COLO668 (cell line): Measurements from ENCODE around the gene GK2.

ENCODE experiments used
- DNase-seq: peaks from one replicate; lab custom pipeline; 2025; ENCODE audit not compliant: unreplicated experiment; lab: John Stamatoyannopoulos, UW

Gene GK2

GRCh38 chr4:79408063-79408462 lies at the start of gene GK2:
TSS of gene GK2 (minus strand) at chr4:79408228. CDS start at chr4:79408200, 28 bp downstream.
- no peak for DNase-seq

DNA sequence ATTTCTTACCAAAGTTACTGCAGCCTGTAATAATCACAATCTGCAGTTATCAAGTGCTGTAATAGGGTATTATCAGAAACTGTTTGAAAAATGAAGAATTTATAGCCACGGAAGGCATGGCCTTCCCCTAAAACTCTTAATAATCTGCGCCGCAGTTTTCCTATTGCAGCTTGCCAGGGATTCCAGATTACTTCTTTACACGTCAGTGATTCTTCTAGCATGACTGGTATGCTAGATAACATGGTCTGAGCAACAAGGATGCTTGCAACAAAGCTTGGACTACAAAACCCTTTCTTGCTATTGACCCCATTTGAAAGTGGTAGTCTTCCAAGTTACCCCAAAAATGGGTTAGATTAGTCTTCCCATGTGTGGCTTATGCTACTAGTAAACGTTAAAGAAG lies 47.2 kb upstream of the GK2 start:
- no peak for DNase-seq

DNA sequence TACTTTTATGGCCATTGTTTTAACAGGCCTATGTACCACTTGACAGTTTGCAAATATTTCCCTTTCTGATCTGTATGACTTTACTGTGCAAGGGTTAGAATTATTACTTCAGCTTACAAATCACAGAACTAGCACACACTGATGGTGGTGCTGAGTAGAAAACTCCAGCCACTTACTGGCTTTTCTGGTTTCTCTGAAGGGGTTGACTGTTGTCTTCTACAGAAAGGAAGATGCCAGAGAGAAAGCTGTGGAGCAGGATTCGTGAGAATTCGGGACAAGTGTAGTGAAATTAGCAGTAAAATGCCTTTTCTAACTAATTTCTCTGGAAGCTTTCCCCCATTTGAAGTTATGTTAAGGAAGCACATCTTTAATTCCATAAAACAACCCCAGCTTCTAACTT lies 46.6 kb upstream of the GK2 start:
- DNase-seq = no peak

GRCh38 chr4:79450053-79450452 lies 42.0 kb upstream of the GK2 start:
- no peak for DNase-seq

GRCh38 chr4:79446145-79446544 lies 38.1 kb upstream of the GK2 start:
- no peak for DNase-seq

DNA sequence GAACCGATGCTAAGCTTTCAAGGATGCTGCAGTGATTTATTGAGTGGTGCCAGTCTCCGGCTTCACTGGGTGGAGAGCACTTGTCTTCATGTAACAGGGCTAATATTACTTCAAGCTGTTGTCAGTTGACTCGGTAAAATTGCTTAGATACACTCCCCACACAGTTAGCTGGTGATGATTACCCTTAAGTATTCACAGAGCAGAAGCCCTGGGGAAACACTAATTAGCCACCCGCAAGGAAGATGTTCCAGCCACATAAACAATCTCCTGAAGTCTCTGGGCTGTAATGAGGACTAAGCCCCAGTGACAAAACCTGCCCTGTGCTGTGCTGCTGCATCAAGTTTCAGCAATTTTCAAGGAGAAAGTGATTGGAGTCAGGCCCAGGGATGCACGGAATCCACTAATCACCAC lies 37.3 kb upstream of the GK2 start:
- no peak for DNase-seq

DNA sequence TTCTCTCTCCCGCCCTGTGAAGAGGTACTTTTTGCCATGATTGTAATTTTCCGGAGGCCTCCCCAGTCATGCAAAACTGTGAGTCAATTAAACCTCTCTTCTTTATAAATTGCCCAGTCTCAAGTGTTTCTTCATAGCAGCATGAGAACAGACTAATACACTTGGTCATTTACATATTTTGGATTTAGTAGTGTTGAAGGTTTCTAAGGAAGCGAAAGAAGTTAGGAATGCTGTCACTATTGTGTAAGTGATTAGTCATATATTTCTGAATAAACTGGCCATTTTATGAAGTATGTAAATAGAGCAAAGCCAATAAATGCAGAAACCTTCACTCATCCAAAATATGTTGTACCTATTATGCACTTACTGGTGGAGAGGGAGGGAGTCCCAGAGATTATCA lies 34.4 kb upstream of the GK2 start:
- no peak for DNase-seq

DNA sequence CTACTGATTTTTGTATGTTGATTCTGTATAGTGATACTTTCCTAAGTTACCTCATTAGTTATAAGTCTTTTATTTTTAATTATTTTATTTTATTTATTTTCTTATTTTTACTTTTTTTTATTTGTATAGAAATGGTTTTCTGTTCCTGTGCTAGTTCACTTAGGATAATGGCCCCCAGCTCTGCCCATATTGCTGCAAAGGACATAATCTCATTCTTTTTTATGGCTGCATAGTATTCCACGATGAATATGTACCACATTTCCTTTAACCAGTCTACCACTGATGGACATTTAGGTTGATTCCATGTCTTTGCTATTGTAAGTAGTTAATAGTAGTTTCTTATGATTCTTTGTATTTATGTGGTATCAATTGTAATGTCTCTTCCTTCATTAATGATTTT lies 31.5 kb upstream of the GK2 start:
- no peak for DNase-seq

- no peak for DNase-seq
Measured at GRCh38 chr4:79431839-79432238, 23.8 kb upstream of the GK2 start.

DNA sequence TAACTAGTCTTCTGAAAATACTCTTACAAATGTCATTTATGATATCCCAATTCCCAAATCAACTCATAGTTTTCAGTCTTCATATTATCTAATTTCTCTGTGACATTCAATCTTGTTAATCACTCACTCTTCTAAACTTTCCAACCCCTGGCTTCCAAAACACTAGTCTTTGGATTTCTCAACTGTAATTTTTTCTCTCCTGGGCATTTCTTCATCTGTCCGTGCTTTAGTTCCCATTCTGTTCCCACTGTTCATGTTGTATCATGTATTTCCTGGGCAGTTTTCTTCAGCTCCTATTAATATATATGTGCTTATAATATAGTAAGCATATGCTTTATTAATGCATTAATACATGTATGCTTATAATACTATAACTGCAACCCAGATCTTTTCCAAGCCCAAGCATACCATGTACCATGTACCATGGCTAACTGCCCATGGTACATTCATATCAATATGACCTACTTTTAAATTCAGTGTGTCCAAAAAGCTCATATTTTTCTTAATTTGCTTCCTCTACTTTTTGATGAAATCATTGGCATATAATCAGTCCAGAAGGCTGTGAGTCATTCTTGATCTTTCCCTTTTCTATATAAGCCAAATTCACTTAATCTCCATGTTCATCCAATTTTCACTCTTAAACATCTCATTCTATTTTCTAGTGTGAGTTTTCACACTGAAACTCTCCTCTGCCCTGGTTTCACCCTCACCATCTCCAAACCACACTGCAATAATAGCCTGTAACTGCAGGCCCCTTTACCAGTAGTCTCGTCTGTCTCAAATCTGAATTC lies 21.3 kb upstream of the GK2 start:
- no peak for DNase-seq

DNA sequence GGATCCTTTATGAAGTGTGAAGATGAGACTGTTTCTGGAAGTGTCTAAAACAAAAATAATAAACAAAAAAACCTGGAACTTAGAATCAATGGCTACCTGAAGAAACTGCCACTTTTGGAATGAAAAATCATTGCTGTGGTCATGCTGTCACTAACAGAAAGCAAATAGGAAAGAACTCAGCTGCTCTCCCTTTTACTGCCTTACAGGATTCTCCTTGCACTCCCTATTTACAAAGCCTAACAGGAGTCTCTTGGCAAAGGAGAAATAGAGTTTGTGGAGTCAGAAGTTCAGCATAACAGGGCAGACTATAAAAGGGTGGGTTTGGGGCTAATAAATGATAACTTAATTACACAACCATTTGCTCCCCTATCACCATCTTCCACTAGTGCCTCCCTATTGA lies 19.0 kb upstream of the GK2 start:
- no peak for DNase-seq

- no peak for DNase-seq
Measured at GRCh38 chr4:79425586-79425985, 17.6 kb upstream of the GK2 start.

GRCh38 chr4:79421483-79421882 lies 13.5 kb upstream of the GK2 start:
- no peak for DNase-seq

- DNase-seq = no peak
Measured at GRCh38 chr4:79413886-79414285, 5.9 kb upstream of the GK2 start.

GRCh38 chr4:79413032-79413885 lies 5.2 kb upstream of the GK2 start:
- no peak for DNase-seq

DNA sequence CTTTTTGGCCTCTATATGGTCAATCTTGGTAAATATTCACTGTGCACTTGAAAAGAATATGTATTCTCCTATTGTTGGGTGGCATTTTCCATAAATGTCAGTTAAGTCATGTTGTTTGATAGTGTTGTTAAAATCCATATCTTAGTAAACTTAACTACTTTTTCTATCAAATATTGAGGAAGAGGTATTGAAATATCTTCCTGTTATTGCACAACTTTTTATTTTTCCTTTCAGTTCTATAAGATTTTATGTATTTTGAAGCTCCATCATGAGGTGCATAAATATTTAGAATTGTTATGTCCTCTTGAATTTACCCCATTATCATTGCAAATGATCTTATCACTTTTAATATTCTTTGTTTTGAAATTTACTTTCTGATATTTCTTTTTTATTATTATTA lies 3.4 kb downstream of the GK2 start:
- DNase-seq = no peak

DNA sequence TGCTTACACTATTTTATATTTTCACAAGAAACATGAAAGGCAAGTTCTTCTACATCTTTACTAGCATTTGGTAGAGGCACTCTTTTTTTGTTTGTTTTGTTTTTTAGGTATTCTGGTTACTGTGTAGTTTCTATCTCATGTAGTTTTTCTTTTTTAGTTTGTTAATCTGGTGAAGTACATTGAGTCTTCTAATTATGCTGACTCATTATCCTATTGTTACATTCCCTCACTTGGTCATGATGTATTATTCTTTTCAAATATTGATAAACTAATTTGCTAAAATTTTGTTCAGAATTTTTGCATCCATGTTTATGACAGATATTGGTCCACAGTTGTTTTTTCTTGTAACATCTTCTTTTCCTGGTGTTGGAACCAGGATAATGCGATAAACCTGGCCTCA lies 4.7 kb downstream of the GK2 start:
- no peak for DNase-seq

DNA sequence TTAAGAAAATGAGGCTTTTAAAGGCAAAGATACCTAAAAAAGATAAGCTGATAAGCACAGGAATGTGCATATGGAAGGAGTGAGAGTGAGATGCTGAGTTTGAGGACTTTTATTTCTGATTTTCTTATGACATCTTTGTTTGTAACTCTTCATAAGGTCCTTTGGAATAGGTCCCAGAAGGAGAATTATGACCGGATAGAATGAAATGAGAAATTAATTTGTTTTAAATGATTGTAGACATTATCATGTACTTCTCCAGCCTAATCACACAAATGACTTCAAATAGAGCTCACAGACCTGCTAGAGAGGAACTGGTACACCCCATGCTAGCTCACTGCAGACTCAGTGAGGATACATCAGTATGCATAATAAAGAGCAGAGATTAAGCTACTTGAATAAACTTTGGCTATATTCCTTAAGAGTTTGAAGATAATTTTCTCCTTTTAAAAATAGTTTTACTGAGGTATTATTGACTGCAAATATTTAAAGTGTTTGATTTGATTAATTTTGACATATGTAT lies 5.6 kb downstream of the GK2 start:
- DNase-seq = no peak

- DNase-seq = no peak
Measured at GRCh38 chr4:79399076-79399475, 9.0 kb downstream of the GK2 start.

- no peak for DNase-seq
Measured at GRCh38 chr4:79397951-79398350, 10.1 kb downstream of the GK2 start.

GRCh38 chr4:79396794-79397193 lies 11.2 kb downstream of the GK2 start:
- DNase-seq = no peak

DNA sequence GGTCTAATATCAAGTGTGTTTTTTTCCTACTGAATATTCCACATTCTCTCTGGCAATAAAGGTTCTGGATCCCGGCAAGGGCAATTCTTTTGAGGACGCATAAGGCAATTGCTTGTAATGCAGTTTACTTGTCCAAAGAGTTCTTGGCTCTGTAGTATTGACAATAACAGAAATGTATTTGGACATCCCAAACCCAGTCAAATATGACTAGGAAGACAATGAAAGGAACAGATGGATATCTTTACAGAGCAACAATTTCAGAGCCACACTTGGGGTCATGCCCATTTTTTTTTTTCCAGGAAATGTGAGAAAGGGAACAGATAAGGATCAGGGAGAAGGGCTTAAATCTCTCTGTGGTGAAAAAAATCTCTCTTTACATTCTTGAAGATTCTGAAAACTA lies 12.2 kb downstream of the GK2 start:
- DNase-seq = no peak
